NK-92 (cell line): ENCODE results near the gene SLC6A7.
"Not testable (repeated sequence)": the region's sequence is repeated elsewhere in the genome, so short reads cannot be mapped to it uniquely, and the experiment has no call there.

ENCODE experiments used
- DNase-seq: peaks from one replicate; lab custom pipeline; 2025; ENCODE audit not compliant: unreplicated experiment; lab: John Stamatoyannopoulos, UW

SLC6A7 gene

DNA sequence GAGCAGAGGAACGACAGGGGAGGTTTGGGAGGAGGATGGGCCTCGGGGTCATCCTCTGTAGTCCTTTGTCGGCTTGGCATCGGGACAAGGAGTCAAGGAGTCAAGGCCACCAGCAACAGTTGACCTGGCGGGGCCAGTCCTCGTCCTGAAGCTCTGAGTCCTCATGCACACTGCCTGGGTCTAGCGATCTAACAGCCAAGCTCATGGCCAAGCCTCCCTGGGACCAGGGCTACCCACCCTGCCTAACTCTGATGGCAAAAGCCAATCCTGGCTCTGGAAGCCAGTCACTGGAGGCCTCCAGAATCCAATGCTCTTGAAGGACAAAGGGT, 49.9 kb downstream of the SLC6A7 start:
- no peak for DNase-seq

DNA sequence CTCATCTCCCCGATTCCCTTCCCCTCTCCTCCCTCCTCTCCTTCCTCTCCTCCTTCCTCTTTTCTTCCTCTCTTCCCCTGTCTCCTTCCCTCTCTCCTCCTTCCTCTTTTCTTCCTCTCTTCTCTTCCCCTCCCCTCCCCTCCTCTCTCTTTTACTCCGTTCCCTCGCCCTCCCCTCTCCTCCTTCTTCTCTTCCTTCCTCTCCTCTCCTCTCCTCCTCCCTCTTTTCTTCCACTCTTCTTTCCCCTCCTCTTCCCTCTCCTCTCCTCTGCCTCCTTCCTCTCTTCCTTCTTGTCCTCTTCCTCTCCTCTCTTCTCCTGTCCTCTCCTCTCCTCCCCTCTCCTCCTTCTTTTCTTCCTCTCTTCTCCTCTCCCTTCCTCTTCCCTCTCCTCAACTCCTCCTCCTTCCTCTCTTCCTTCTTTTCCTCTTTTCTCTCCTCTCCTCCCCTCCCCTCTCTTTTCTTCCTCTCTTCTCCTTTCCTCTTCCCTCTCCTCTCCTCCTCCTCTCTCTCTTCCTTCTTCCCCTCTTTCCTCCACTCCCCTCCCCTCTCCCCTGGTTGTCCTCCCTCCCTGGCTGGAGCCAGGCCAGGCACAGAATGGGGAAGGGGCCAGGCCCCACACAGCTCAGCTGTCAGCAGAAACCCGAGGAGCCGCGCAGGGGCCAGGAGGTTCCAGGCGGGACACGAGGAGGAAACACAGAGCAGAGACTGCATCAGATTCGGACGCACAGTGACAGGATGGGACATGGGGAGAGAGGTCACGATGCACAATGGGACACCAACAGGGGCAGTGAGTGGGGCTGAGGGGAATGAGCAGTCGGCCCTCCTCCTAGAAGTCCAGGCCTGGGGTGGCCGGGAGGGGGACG, 51.7 kb downstream of the SLC6A7 start:
- no peak for DNase-seq

DNA sequence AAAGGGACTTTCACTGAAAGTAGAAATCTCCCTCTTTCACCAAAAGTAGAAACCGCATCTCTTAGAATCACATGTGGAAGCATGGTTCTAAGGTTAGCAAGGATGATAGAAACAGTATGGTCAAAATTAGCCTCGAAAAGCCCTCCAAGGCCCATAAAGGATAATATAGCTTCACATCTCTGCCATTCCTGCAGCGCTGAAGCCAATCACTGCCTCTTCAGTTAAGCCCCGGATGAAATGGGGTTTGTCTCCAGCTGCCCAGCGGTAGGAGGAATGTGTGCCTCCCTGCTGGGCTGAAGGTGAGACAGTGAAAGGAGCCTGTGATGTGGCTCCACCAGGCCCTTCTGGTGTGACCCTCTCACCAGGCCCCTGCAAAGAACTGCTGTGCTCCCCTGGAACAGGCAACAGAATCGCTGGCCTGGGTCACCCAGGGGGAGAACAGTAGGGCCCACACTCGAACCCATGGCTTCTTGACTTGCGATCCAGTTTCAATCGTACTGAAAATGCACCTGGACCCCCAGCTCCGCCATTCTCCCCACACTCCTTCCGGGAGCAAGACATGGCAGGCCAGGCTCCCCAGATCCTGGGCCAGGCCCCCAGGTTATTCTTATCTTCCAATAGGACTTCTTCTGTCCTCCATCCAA, 52.5 kb downstream of the SLC6A7 start:
- DNase-seq, result no peak

DNA sequence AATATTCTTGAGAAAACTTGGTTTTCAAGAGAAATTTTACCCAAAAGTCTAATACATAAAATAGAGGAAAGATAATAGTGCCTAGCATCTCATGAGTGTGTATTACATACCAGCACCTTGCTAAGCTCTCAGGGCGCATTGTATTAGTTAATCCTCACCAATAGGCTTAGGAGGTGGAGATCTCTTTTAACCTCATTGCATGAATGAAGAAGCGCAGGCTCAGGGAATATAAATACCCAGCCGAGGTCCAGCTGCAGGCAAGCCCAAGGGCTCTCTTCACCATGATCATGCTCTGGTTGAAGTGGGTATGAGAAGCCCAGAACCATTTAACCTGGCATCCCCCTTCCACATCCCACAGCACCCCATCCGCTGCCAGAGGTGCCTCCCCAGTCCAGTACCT, 53.7 kb downstream of the SLC6A7 start:
- DNase-seq, result no peak

DNA sequence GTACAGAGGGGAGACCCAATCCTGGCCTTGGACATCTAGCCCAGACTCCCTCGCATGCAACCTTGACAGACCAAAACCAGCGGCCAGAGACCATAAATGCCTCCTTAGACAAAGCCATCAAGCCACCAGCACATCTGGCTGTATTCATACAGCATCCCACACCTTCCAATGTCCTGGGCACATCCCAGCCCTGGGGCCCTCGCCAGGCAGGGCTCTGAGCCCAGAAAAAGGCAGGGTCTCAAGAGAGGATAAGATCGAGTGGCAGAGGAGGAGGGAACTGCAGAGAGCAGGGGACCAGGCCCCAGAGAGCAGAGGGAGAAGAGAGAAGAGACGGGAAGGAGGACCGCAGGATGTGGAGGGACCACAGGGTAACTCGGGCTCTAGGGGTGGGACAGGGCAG, 54.3 kb downstream of the SLC6A7 start:
- DNase-seq, result no peak

DNA sequence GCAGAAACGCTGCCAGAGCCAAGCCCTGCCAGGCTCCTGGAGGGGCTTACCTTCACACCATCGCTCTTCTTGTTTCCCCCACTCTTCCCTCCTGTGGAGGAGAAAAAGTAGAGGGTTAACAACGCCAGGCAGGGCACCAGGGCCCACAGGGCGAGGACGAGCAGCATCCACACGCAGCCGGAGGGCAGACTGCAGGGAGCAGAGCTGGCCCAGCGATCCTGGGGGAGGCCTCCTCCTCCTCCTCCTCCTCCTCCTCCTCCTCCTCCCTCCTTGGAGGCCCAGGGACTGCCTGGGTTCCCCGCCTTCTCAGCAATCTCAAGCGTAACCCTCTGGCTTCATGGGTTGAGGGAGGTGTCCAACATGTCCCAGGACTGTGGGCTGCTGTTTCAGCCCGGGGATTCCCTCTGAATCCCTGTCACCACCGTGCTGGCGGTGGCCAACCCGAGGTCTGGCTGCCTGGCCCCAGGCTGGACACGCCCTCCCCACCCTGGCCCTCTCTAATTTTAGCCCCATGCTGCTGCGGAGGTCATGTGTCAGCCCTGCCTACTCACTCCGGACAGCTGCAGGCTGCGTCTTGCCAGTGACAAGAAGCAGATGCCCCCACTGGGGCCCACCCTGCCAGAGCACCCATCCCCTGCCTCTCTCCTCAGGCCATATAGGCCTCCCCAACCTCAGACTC, 55.4 kb downstream of the SLC6A7 start:
- no peak for DNase-seq

DNA sequence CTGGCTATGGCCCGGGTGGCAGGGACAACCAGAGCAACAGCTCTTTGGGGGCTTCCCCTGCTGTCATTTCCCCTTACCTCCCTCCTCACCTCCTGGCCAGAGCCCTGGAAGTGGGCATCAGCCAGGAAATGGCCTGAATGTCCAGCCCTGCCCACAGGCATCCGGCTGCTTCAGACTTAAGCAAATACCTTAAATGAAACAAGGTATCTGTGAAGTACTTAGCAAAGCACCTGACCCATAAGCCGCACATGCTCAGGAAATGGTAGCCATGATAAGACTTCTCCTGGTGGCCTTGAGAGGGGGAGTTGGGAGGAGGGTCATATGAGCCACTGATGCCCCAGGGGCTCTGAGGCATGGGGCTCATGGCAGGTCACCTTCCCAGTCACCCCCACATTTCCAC, 55.9 kb downstream of the SLC6A7 start:
- DNase-seq, result no peak

DNA sequence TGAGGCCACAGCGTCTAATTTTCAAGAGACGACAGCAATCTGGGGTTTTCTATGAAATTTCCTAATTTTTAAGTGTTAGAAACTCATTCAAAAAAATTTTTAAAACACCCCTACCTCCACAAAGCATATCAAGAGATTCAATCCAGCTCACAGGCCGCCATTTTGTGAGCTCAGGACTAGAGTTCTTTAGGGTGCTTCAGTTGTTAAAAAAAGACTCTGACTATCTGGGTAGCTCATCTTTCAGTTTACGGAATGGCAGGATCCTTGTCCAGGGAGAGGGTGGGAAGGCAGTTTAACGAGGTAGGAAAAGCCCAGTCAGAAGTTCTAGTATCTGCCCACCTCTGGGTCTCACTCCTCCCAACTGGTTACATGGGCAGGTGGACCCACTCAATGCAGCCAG, 56.6 kb downstream of the SLC6A7 start:
- DNase-seq, result no peak

DNA sequence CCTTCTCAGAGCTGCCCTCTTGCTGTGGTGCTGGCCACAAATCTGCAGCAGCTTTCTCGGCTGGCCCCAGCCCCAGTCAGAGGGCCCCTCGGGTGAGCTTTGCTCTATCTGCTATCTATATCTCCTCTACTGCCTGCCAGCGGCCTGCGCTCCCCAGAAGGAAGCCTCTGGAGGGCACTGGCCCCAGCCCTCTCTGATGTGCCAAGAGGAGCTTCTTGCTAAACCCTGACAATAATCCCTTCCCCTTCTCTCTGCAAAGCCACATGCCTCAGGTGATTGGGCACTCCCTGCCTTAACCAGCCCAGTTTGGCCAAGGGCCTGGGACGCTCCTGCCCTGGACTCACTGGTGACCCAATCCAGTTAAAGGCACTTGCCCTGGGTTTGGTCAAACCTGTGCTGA, 57.0 kb downstream of the SLC6A7 start:
- no peak for DNase-seq

DNA sequence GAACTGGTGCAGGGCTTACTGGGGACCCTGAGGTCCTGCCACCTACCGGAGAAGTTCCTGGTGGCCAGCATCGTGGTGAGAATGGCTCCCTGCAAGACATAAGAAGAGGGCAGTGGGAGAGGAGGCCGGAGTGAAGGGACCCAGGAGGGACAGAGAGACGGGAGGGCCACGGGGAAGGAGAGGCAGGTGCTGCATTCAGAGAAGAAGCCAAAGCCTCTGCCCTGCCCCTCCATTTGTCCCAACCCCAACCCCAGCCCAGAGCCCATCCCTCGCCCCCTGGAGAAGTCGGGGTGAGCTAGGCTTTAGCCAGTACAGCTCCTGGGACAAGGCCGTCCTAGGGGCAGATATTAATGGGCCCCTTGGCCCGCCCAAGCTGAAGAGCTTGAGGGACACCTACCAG, 57.9 kb downstream of the SLC6A7 start:
- no peak for DNase-seq

DNA sequence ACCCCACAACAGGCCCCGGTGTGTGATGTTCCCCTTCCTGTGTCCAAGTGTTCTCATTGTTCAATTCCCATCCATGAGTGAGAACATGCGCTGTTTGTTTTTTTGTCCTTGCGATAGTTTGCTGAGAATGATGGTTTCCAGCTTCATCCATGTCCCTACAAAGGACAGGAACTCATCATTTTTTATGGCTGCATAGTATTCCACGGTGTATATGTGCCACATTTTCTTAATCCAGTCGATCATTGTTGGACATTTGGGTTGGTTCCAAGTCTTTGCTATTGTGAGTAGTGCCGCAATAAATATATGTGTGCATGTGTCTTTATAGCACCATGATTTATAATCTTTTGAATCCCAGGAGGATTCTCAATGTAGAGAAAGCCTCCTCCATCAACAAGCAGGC, 58.6 kb downstream of the SLC6A7 start:
- not testable (repeated sequence) for DNase-seq

DNA sequence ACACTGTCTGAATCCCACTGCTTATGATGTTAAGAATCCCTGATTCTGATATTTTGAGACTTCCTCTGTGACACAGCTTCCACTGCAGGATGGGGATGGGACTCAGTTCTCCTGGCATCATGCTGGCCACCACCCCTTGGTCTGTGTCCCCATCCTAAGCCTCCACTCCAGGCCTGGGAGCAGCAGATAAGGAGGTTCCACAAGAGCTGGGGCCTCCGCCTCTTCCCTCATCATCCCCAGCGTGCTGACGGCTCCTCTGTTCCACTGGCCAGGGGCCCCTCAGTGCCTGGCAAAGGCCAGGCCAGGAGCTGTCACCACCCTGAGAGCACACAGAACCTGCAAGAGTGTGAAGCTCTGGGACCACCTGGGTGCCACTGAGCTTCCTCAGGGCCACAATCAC, 59.1 kb downstream of the SLC6A7 start:
- no peak for DNase-seq

DNA sequence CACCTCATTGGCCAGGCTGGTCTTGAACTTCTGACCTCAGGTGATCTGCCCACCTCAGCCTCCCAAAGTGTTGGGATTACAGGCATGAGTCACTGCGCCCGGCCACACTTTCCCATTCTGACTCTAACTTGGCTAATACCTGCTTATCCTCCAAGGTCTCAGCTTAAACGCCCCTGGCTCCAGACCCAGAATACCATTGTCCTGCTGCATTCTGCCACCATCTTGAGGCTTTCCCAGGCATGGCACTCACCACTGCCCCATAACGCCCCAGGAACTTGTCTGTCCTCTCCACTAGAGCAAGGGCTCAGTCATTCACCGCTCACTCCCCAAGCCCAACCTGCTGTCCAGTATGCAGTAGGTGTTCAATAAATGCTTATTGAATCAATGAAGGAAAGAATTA, 59.9 kb downstream of the SLC6A7 start:
- no peak for DNase-seq

DNA sequence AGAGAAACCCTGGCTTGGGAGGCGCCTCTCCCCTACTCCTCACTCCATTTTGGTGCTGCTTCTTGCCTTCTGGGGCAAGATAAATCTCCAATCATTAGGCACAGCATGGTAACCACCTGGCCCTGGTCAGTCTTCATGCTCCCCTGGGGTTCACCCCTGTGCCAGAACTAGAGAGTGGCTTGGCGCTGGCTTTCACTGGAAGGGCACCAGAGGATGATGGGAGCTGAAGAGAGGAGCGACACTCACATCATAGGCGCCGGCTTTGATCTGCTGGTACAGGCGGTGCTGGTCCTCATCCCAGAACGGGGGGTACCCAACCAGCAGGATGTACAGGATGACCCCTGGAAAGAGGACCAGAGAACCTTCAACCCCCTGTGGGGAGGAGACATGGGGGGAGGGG, 61.6 kb downstream of the SLC6A7 start:
- DNase-seq, result no peak

DNA sequence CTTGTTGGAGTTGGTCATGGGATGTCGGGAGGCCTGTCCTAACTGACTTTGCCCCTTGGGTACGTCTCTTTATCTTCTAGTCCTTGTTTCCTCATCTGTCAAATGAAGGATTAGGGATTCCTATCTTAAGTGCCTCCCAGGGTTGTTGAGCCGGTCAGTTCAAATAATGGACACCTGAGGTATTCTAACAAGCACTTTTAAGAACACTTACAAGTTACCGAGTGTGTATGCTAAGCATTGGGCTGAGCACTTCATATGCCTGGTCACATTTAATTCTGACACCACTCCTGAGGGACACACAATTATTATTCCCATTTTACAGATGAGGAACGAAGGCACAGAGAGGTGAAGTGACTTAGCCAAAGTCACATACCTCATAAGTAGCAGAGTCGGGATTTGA, 62.6 kb downstream of the SLC6A7 start:
- DNase-seq, result no peak

DNA sequence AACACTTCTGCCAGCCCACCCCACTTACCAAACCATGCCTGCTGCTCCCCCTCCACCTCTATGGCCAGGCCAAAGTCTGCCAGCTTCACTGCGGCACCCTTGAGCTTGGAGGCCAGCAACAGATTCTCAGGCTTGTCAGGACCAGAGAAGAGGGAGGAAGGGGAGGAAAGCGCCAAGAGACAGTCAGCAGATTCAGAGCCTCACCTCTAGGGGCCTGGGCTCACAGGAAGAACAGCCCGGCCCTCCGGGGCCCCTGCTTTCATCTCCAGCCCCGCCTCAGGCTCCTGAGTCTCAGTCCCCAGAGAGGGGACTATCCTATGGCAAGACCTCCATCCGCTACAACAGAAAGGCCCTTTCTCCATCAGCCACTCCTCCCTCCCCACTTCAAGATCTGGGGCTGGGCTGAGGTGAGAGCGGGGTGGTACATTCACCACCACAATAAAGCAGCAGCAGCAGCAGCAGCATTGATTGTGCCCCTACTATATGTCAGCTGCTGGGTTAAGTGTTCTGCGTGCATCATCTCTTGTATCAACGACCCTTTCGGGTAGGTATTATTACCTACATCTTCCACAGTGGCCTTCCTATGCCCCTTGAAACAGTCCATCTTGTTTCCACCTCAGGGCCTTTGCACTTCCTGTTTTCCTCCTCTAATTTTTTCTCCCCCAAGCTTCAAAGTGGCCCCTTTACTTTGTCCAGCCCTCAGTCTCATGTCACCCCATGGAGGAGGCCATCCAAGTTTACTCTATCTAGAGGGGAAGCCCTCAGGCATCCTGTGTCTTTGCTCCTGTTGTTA, 63.8 kb downstream of the SLC6A7 start:
- no peak for DNase-seq

DNA sequence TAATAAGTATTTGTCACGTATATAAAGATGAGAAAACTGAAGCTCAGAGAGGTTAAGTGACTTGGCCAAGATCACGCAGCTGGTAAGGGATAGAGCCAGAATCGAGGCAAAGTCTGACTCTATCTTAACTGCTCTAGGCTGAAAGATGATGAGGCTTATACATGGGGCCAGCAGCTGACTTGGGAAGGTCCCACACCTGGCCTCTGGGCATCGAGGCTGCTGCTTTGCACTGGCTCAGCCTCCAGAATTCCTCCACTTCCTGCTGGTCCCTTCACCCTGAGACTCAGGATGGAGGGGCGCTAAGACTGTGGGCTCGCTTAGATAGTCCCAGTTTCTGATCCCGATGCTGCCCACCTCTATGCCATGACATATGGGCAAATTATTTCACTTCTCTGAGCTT, 64.5 kb downstream of the SLC6A7 start:
- DNase-seq, result no peak

DNA sequence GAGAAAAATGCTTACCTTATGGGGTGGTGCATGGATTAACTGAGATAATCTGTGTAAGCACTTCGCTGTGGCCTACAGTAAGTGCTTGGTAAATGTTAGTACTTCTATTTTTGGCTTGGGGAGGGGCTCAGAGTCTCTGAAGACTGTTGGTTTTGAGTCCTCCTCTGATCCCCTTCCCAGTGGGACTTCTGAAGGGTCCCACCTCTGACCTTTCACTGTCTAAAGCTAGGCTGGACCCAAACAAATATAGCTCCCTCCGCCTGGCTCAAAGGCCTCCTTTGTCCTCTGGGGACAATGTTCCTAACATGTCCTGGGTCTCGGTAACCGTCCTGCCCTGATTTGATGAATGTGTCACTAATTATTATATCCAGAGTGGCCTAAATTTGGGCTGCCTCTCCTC, 64.9 kb downstream of the SLC6A7 start:
- DNase-seq, result no peak

DNA sequence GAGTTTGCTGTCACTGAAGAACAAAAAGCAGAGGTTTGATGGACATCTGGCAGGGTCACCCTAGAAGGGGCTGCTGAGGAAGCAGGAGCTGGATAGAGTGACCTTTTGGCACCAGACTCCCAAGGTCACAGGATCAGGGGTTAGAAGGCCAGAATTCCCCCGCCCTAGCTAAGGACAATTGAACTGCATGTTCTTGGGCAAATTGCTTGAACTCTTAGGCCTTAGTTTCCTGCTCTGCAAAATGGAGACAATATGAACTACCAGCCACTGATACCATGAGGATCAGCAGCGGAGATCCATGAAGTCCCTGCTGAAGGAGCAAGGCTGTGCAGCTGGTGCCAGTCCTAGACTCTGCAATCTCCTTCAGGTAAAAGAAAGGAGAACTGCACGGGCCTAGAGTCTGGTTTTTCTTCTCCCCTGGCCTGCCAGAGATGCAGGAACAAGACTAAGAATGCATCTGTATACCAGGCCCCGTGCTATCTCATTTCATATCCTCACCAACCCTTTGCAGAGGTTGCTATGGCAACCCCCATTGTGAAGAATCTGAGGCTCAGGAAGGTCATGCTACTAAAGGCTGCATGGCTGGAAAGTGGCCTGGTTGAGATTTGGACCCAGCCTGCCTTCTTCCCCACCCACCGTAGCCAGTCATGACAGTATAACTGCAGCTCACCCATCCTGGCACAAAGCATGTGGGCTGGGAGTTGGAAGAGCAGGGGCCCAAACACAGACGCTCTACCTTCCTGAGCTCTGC, 66.0 kb downstream of the SLC6A7 start:
- DNase-seq, result no peak

DNA sequence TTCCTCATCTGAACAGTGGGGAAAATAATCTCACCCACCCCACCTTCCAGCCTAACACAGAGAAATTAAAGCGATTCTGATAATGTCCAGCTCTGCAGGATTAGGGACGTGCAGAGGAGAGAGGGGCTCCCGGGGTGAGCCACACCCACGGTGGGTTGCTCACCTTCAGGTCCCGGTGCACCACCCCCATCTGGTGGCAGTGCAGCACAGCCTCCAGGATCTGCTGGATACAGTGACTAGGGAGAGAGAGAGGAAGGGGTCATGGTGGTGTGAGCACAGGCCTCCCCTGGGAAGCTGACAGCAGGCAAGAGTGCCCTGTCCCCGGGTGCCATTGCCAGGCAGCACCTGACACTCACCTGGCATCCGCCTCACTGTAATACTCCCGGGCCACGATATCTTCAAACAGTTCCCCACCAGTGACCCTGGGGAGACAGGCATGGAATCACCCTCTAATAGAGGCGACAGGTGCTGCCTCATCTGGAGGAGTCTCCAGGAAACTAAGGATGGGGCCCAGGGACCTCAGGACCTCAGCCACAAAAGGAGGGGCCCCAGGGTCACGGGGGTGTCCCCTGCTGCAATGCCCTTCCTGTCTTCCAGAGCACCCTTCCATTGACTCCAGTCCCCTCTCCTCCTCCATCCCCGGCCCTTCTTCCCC, 66.7 kb downstream of the SLC6A7 start:
- DNase-seq, result no peak
